Amygdala (tissue), 56 donors: ENCODE data around the gene AP3D1.
A peak's percentile ranks its signal among the peaks of the same experiment; 100 is the strongest.

ENCODE experiments used
- DNase-seq, 56 donors: peaks; one replicate each; lab custom pipeline; 2025; lab: John Stamatoyannopoulos, UW

The AP3D1 gene

DNA sequence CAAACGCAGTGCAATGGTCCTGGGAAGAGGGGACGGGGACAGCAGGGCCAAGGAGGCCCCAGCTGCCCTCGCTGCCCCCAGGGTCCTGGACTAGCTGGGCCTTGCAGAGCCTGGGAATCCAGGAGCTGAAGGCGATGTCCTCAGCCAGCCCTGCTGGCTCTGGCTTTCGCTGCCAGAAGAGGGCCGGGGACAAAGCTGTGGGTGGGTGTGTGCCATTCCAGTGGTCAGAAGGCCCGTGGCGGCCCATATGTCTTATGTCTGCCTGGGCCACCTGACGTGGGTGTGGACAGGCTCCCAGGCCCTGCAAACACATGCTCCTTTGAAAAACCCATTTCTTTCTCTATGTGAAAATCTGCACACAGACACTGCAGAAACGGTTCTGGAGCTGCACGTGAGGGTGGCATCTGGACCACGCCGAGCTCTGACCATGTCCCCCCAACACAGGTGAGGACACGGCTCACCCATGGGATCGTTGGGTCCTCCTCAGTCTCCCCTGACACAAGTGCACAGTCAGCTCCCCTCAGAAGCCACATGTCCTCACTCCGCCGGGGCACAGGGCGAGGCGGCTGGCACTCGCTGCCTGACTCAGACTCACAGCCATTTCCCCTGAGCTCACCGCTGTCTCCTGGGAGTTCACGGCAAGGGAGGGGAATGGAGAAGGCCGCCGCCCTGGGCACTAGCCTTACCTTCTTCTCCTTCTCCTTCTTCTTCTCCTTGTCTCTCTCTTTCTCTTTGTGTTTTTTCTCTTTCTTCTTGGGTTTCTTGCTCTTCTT is 37.7 kb downstream of the AP3D1 start:
- DNase-seq, result no peak

- DNase-seq, result no peak
Observed at GRCh38 chr19:2112516-2113320, 38.6 kb downstream of the AP3D1 start.

- DNase-seq, result no peak
Observed at GRCh38 chr19:2111886-2112285, 39.5 kb downstream of the AP3D1 start.

GRCh38 chr19:2111425-2111824 is 39.9 kb downstream of the AP3D1 start:
- DNase-seq, result no peak

- no peak for DNase-seq
Observed at GRCh38 chr19:2110822-2111221, 40.5 kb downstream of the AP3D1 start.

- DNase-seq, result no peak
Observed at GRCh38 chr19:2109046-2109864, 42.1 kb downstream of the AP3D1 start.

DNA sequence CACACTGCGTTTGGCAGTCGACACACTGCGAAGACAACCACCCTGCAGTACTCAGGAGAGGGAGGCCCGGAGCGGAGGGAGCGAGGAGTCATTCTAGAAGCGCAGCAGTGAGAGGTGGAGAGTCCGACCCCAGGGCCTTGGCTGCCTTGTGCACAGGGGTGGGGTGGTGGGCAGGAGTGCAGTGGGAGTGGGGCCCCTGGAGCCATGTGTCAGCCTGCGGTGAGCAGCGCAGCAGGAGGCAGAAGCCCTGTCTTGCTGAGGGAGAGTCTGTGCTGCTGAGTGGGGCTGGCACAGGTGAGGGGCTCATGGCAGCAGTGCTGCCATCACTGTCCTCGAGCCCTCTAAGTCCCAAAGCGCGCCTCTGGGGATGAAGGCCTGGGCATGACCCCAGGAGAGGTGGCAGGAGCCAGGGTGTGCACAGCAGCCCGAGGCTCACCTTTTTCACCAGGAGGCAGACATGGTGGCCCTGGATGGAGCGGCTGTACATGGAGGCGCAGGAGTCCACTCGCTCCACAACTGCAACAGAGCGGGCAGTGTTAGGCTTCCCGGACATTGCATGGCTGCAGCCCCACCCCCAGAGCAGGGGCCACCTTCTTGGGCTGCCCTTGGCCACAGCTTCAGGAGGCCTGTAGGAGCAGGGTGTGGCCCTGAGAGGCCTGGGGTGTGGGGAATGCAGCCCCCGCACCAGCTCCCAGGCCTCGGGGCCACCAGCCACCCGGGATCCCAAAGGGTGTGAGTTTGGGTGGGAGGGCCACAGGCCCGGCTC is 42.9 kb downstream of the AP3D1 start:
- no peak for DNase-seq

DNA sequence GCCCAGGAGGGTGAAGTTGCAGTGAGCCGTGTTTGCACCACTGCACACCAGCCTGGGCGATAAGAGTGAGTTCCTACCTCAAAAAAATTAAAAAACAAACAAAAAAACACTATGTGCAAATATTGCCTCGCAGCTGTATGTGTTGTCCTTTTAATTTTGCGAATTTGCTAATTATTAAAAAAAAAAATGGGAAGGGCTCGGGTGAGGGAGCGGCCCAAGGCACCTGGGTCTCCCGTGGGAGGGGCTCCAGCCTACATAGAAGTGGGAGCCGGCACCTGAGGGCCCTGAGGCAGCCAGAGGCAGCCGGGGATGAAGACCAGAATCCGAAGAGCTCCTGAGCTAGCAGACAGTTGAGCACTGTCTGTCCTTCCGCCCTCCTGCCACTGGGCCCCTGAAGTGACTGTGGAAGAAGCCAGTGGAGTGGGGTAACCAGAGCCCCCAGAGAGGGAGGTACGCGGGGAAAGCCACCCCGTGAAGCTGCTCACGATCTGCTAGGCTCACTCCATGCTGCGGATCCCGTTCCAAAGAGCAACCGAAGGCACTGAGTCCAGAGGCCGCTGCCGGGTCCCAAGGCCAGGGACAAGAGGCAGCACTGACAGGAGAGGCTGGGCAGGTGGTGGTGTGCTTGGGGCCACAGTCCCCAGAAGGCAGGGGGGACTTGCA is 48.2 kb downstream of the AP3D1 start:
- DNase-seq, result no peak

DNA sequence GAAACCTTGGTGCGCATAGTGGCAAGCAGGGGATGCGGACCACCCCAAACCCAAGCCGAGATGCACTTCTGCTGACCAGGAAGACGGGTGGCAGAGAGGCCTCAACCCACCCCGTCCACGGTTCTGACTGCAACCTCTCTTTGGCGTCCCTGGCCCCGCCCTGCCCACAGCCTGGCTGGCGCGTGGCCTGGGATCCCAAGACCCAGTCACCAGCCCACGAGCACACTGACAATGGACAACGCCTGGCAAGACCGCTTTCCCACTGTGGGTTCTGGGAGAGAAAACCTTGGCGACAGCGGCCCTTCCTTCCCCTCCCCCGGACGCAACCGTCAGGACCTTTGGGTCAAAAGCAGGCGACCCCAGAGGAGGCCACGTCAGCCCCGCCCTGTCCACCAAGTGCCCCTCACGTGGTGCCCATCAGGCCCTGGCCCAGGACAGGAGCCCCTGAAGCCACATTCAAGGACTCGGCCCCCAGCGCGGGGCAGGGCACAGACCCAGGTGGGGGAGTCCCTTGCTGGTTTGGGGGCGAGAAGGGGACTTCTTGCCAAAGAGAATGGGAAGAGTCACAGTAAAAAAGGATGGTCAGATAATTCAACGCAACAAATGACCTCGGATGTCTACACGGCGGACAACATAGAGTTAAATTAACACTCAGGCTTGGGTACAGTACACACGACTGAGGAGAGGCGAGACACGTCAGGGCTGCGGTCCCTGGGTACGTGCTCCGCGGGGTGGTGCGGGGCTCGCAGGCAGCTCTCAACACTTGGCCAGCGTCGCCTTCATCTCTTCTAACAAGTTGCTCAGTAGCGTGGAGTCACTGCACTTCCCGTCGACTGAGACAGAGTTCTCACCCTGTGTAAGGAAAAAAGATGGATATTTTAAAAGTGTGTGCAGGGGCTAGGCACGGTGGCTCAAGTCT is 49.7 kb downstream of the AP3D1 start:
- DNase-seq, result peak in 32 of 56 donors; percentile 9 to 78 (median 37)

- DNase-seq, result no peak
Observed at GRCh38 chr19:2100719-2101061, 50.7 kb downstream of the AP3D1 start.

GRCh38 chr19:2099937-2100718 is 51.2 kb downstream of the AP3D1 start:
- DNase-seq, result no peak

- no peak for DNase-seq
Observed at GRCh38 chr19:2099054-2099501, 52.3 kb downstream of the AP3D1 start.

DNA sequence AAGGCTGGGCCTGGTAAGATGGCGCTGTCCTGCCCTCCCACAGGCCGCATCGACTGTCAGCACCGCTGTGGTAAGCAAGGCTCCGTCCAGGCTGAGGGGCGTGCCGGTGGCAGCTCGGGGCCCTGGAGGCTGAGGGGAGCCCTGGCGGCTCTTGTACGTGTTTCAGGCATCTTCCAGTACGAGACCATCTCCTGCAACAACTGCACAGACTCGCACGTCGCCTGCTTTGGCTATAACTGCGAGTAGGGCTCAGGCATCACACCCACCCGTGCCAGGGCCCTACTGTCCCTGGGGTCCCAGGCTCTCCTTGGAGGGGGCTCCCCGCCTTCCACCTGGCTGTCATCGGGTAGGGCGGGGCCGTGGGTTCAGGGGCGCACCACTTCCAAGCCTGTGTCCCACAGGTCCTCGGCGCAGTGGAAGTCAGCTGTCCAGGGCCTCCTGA is 53.5 kb downstream of the AP3D1 start:
- DNase-seq, result no peak

DNA sequence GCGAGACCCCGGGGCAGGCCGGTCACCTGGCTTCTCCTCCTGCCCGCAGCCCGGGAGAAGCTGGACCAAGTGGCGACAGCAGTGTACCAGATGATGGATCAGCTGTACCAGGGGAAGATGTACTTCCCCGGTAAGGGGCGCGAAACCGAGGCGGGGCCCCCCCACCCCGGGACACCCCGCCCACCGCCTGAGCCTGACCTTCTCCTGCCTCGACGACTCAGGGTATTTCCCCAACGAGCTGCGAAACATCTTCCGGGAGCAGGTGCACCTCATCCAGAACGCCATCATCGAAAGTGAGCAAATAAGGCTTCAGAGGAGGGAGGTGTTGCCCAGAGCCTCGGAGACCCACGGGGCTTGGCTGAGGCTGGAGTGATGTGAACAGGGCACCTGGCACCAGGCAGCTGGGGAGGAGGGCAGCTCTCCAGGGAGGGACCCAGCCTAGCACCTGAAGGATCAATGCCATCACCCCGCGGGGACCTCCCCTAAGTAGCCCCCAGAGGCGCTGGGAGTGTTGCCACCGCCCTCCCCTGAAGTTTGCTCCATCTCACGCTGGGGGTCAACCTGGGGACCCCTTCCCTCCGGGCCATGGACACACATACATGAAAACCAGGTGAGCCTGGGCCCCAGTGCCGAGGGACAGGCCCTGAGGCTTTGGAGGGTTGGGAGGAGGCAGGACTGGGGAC is 54.0 kb downstream of the AP3D1 start:
- no peak for DNase-seq

DNA sequence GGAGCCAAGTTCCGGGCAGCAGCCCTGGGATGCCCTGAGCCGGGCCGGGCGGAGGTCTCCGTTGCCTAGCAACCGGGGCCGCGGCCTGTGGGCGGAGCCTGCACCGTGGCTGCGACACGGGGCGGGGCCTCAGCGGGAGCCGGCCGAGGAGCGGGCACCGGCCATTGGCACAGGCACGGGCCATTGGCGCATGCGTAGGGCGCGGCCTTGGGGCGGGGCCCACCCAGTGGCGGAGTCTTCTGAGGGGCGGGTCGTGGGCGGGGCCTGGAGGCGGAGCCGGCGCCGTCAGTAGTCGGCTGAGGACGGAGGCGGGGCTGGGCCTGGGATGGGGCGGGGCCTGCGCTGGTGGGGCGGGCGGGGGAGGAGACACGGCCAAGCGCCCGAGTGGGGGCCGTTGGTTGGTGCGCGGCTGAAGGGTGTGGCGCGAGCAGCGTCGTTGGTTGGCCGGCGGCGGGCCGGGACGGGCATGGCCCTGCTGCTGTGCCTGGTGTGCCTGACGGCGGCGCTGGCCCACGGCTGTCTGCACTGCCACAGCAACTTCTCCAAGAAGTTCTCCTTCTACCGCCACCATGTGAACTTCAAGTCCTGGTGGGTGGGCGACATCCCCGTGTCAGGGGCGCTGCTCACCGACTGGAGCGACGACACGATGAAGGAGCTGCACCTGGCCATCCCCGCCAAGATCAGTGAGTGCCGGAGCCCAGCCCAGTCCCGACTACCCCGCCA is 54.7 kb downstream of the AP3D1 start, which contains the start of gene IZUMO4:
Gene IZUMO4 (plus strand): TSS at position 436 of the 723 bp plus-strand sequence. CDS start 31 bp downstream, at position 467.
- peak; percentile 89 to 100 (median 99) for DNase-seq

GRCh38 chr19:2096034-2096479 is 55.3 kb downstream of the AP3D1 start, which contains the start of gene MOB3A:
MOB3A (minus strand) TSS chr19:2096326; CDS start chr19:2078560, 17,766 bp downstream.
- DNase-seq, result peak in 30 of 56 donors; percentile 68 to 99 (median 95)
